Measurements from ENCODE around the gene NPHS1.

NPHS1 gene

DNA sequence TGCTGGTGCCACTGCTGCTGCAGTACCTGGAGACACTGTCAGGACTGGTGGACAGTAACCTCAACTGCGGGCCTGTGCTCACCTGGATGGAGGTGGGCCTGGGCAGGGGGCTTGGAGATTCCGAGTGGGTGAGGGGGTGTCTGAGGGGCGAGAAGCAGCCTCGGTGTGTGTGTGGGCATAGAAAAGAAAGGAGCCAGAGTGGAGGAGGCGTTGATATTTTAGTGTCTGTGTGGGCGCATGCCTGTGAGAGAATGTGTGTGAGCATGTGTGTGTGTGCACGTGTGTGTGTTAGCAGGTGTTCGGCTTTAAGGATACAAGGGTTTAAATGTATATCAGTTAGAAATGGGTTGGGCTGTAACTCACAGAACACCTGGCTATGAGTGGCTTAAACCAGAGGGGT is 73.3 kb downstream of the NPHS1 start:
- no peaks in the 10 kb centered on the region for H4K20me1 ChIP-seq (ENCODE audit: insufficient read depth, low read length)
- no peaks in the 10 kb centered on the region for H3K79me2 ChIP-seq (ENCODE audit: insufficient read depth, low read length)
- TF ChIP-seq EZH2 (IDR thresholded peaks at IDR 0.05; ENCODE audit: borderline replicate concordance, low read length), result no peak
- TF ChIP-seq, protein P1, sequence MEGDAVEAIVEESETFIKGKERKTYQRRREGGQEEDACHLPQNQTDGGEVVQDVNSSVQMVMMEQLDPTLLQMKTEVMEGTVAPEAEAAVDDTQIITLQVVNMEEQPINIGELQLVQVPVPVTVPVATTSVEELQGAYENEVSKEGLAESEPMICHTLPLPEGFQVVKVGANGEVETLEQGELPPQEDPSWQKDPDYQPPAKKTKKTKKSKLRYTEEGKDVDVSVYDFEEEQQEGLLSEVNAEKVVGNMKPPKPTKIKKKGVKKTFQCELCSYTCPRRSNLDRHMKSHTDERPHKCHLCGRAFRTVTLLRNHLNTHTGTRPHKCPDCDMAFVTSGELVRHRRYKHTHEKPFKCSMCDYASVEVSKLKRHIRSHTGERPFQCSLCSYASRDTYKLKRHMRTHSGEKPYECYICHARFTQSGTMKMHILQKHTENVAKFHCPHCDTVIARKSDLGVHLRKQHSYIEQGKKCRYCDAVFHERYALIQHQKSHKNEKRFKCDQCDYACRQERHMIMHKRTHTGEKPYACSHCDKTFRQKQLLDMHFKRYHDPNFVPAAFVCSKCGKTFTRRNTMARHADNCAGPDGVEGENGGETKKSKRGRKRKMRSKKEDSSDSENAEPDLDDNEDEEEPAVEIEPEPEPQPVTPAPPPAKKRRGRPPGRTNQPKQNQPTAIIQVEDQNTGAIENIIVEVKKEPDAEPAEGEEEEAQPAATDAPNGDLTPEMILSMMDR (IDR thresholded peaks at IDR 0.05; ENCODE audit: low read length), result no peak
- no peak overlapping the region for H3K4me2 ChIP-seq (ENCODE audit: low read length)
- no peak overlapping the region for H2AFZ ChIP-seq (ENCODE audit: low read length)
- no peak overlapping the region for H3K27ac ChIP-seq (ENCODE audit: low read depth, low read length, poor library complexity, severe bottlenecking)
- H3K27me3 ChIP-seq (ENCODE audit: insufficient read depth, low read length), result no peaks in the 10 kb centered on the region
- no peaks in the 10 kb centered on the region for H3K9me2 ChIP-seq (ENCODE audit: low read depth, low read length)
- H3K36me3 ChIP-seq (ENCODE audit: insufficient read depth, low read length), result peaks cover 15% of the 10 kb centered on the region; the same call in 1 of the 2 replicates
- no peak overlapping the region for H3K4me3 ChIP-seq (ENCODE audit: low read depth, low read length, poor library complexity, severe bottlenecking)
- H3F3A ChIP-seq (ENCODE audit: insufficient read depth, low read length), result no peaks in the 10 kb centered on the region
- H3K9ac ChIP-seq (ENCODE audit: low read length), result no peak overlapping the region
- peaks cover 19% of the 10 kb centered on the region for H3K4me1 ChIP-seq (ENCODE audit: insufficient read depth, low read length, severe bottlenecking)
- H3K9me3 ChIP-seq (ENCODE audit: low read length), result no peaks in the 10 kb centered on the region

DNA sequence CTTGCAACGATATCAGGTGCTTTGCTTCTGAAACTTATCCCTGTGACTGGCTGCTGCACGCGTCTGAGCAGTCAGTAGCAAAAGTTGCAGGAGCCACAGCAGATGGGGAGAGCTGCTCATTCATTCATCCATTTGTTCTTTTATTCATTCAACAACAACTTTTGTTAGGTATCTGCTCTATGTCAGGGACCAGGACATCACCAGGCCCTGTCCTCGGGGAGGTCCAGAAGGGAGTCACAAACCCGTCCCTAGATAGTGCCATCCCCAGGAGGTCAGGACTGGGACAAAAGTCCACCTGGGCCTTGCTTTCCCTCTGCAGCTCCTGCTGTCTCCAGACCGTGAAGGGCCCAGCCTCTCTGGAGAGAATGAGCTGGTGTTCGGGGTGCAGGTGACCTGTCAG is 74.3 kb downstream of the NPHS1 start:
- Histone ChIP-seq H3K4me3 (ENCODE audit: low read depth, low read length, poor library complexity, severe bottlenecking) (no peak overlapping the region), H3F3A (ENCODE audit: insufficient read depth, low read length) (no peaks in the 10 kb centered on the region), H4K20me1 (ENCODE audit: insufficient read depth, low read length) (no peaks in the 10 kb centered on the region), H3K4me1 (ENCODE audit: insufficient read depth, low read length, severe bottlenecking) (peaks cover 19% of the 10 kb centered on the region), H3K9me2 (ENCODE audit: low read depth, low read length) (no peaks in the 10 kb centered on the region), H3K79me2 (ENCODE audit: insufficient read depth, low read length) (no peaks in the 10 kb centered on the region), H3K9me3 (ENCODE audit: low read length) (no peaks in the 10 kb centered on the region), H3K9ac (ENCODE audit: low read length) (no peak overlapping the region), H2AFZ (ENCODE audit: low read length) (no peak overlapping the region), H3K4me2 (ENCODE audit: low read length) (no peak overlapping the region), H3K27ac (ENCODE audit: low read depth, low read length, poor library complexity, severe bottlenecking) (no peak overlapping the region), H3K27me3 (ENCODE audit: insufficient read depth, low read length) (no peaks in the 10 kb centered on the region), H3K36me3 (ENCODE audit: insufficient read depth, low read length) (peaks cover 14% of the 10 kb centered on the region; the same call in 1 of the 2 replicates)
- TF ChIP-seq EZH2 (IDR thresholded peaks at IDR 0.05; ENCODE audit: borderline replicate concordance, low read length), result no peak
- TF ChIP-seq, protein P1 (IDR thresholded peaks at IDR 0.05; ENCODE audit: low read length), result no peak

DNA sequence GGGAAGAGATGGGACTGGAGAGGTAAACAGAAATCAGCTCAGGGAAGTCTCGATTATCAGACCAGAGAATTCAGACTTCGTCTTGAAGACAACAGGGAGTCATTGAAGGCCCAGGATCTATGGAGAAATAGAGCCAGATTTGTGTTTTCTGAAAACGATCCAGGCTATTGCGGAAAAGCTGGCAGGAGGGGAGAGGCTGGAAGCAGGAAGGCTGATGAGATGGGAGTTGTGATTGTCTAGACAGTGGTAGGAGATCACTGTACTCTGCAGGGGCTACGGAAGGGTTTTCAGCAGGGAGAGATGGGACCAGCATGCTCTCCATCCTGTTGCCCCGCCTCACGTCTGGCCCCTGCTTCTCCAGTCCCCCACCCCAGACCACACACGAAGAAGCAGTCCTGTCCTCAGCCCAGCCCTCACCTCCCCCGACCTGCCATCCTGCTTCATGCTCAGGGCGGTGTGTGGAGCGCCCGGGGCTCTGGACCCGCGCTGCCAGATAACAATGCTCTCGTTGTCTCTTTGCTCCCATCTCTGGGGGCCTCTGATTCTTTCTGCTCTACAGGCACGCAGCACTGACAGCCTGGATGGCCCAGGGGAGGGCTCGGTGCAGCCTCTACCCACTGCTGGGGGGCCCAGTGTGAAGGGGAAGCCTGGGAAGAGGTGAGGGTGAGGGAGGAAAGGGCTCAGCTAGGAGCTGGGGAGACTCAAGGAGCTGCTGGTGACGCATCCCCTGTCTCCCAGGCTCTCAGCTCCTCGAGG is 75.0 kb downstream of the NPHS1 start:
- no peaks in the 10 kb centered on the region for H3K27me3 ChIP-seq (ENCODE audit: insufficient read depth, low read length)
- H2AFZ ChIP-seq (ENCODE audit: low read length), result no peak overlapping the region
- peaks cover 19% of the 10 kb centered on the region for H3K4me1 ChIP-seq (ENCODE audit: insufficient read depth, low read length, severe bottlenecking)
- no peaks in the 10 kb centered on the region for H3K9me2 ChIP-seq (ENCODE audit: low read depth, low read length)
- no peaks in the 10 kb centered on the region for H3K9me3 ChIP-seq (ENCODE audit: low read length)
- H3K4me3 ChIP-seq (ENCODE audit: low read depth, low read length, poor library complexity, severe bottlenecking), result no peak overlapping the region
- H3F3A ChIP-seq (ENCODE audit: insufficient read depth, low read length), result no peaks in the 10 kb centered on the region
- H3K36me3 ChIP-seq (ENCODE audit: insufficient read depth, low read length), result peaks cover 7% of the 10 kb centered on the region; the same call in 1 of the 2 replicates
- H3K4me2 ChIP-seq (ENCODE audit: low read length), result no peak overlapping the region
- no peak overlapping the region for H3K27ac ChIP-seq (ENCODE audit: low read depth, low read length, poor library complexity, severe bottlenecking)
- no peaks in the 10 kb centered on the region for H3K79me2 ChIP-seq (ENCODE audit: insufficient read depth, low read length)
- TF ChIP-seq, protein P1 (IDR thresholded peaks at IDR 0.05; ENCODE audit: low read length), result no peak
- no peak for TF ChIP-seq EZH2 (IDR thresholded peaks at IDR 0.05; ENCODE audit: borderline replicate concordance, low read length)
- H4K20me1 ChIP-seq (ENCODE audit: insufficient read depth, low read length), result no peaks in the 10 kb centered on the region
- H3K9ac ChIP-seq (ENCODE audit: low read length), result no peak overlapping the region; the same call in 1 of the 2 replicates
